NCI-H526 treated with DMSO at 0.1 percent for 48 hours (cell line): ENCODE measurements around the gene ZDHHC18.
A peak's percentile ranks its signal among the peaks of the same experiment; 100 is the strongest.
"Not testable (repeated sequence)": the region's sequence is repeated elsewhere in the genome, so short reads cannot be mapped to it uniquely, and the experiment has no call there.

ENCODE experiments used
- DNase-seq: peaks from one replicate; lab custom pipeline; 2025; lab: John Stamatoyannopoulos, UW

The ZDHHC18 gene

GRCh38 chr1:26833432-26834405 lies 7.2 kb downstream of the ZDHHC18 start:
- DNase-seq, result no peak

- DNase-seq, result not testable (repeated sequence)
Measured at GRCh38 chr1:26837665-26838064, 11.2 kb downstream of the ZDHHC18 start.

- no peak for DNase-seq
Measured at GRCh38 chr1:26838474-26839338, 12.2 kb downstream of the ZDHHC18 start.

GRCh38 chr1:26839339-26839722 lies 12.8 kb downstream of the ZDHHC18 start:
- no peak for DNase-seq

- no peak for DNase-seq
Measured at GRCh38 chr1:26839779-26840178, 13.3 kb downstream of the ZDHHC18 start.

- no peak for DNase-seq
Measured at GRCh38 chr1:26844424-26845196, 18.1 kb downstream of the ZDHHC18 start.

GRCh38 chr1:26847826-26848225 lies 21.3 kb downstream of the ZDHHC18 start:
- not testable (repeated sequence) for DNase-seq

- no peak for DNase-seq
Measured at GRCh38 chr1:26848499-26848898, 22.0 kb downstream of the ZDHHC18 start.

GRCh38 chr1:26848941-26849774 lies 22.7 kb downstream of the ZDHHC18 start:
- DNase-seq, result no peak

- DNase-seq, result no peak
Measured at GRCh38 chr1:26851106-26851684, 24.7 kb downstream of the ZDHHC18 start.

- no peak for DNase-seq
Measured at GRCh38 chr1:26852701-26853100, 26.2 kb downstream of the ZDHHC18 start.

- peak; percentile 16 for DNase-seq
Measured at GRCh38 chr1:26853156-26853555, 26.7 kb downstream of the ZDHHC18 start.

- no peak for DNase-seq
Measured at GRCh38 chr1:26853600-26853999, 27.1 kb downstream of the ZDHHC18 start.

- no peak for DNase-seq
Measured at GRCh38 chr1:26854906-26855305, 28.4 kb downstream of the ZDHHC18 start.

GRCh38 chr1:26855636-26856035 lies 29.1 kb downstream of the ZDHHC18 start:
- DNase-seq, result no peak

GRCh38 chr1:26856181-26856580 lies 29.7 kb downstream of the ZDHHC18 start:
- no peak for DNase-seq

- DNase-seq, result no peak
Measured at GRCh38 chr1:26856604-26857469, 30.3 kb downstream of the ZDHHC18 start.

- DNase-seq, result no peak
Measured at GRCh38 chr1:26857473-26858060, 31.1 kb downstream of the ZDHHC18 start.

GRCh38 chr1:26858160-26858559 lies 31.7 kb downstream of the ZDHHC18 start:
- DNase-seq, result no peak
